GM12873 (cell line): ENCODE results near the gene PLEKHG4.

Source experiments
- TF ChIP-seq, protein P1 (sequence below): IDR thresholded peaks from 2 replicates; pipeline ENCODE4 v1.5.1; 2012; ENCODE audit warnings: low read depth, mild to moderate bottlenecking, moderate library complexity, low read length, control low read depth; ENCODE audit not compliant: insufficient read depth; ENCODE audit errors: missing control alignments

Gene PLEKHG4

DNA sequence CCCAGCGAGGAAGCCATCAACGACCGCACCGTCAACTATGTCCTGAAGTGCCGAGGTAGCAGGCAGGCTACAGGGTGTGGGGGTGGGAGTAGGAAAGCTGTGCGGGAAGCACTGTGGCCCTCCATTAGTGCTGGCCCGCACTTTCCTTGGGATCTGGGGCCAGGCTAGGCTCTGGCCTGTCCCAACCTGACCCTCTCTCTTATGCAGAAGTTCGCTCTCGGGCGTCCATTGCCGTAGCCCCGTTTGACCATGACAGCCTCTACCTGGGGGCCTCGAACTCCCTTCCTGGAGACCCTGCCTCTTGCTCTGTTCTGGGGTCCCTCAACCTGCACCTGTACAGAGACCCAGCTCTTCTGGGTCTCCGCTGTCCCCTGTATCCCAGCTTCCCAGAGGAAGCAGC, 8.6 kb downstream of the PLEKHG4 start:
- TF ChIP-seq, protein P1, sequence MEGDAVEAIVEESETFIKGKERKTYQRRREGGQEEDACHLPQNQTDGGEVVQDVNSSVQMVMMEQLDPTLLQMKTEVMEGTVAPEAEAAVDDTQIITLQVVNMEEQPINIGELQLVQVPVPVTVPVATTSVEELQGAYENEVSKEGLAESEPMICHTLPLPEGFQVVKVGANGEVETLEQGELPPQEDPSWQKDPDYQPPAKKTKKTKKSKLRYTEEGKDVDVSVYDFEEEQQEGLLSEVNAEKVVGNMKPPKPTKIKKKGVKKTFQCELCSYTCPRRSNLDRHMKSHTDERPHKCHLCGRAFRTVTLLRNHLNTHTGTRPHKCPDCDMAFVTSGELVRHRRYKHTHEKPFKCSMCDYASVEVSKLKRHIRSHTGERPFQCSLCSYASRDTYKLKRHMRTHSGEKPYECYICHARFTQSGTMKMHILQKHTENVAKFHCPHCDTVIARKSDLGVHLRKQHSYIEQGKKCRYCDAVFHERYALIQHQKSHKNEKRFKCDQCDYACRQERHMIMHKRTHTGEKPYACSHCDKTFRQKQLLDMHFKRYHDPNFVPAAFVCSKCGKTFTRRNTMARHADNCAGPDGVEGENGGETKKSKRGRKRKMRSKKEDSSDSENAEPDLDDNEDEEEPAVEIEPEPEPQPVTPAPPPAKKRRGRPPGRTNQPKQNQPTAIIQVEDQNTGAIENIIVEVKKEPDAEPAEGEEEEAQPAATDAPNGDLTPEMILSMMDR, result no peak

DNA sequence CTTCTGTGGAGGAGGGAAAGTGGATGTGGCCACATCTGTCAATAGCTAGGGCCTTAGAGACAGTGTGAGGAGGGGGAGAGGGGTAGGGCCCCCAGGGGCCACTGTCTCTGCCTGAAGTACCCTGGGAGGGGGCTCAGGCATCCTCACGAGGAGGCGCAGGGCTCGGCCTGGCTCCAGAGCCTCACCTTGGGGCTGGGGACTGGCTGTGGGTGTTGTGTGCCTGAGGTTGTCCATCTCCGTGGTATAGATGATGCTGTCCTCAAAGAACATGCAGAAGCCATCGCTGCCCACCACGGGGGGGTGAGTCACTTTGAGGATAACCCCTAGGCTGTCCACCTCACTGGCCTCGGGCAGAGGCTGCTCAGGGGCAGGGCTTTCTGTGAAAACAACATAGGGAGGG, 12.1 kb downstream of the PLEKHG4 start:
- TF ChIP-seq, protein P1, result no peak

DNA sequence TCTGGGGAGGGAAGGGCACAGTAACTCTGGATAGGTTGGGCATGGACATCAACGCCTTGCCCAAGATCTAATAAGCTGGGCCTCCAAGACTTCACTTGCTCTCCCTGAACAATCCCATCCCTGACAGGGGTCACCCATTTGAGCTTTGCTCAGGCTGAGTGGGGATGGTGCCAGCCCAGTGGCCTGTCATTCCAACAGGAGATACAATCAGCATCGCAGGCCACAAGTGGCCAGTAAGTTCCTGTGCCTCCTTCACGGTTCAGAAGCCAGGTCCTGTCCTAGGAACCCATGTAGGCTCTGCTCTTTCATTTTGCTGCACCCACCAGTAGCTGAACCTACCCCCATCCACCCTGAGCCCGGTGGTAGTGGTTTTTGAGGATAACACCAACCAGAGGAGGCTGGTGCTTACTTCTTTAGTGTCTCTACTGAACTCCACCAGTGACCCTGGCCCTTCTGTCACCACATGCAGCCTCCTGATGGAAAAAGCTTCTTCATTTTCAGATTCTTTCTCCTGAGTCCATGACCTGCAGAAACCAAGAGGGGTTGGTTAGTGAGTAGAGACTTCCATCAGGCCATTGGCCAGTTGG, 14.9 kb downstream of the PLEKHG4 start:
- TF ChIP-seq, protein P1, result no peak

DNA sequence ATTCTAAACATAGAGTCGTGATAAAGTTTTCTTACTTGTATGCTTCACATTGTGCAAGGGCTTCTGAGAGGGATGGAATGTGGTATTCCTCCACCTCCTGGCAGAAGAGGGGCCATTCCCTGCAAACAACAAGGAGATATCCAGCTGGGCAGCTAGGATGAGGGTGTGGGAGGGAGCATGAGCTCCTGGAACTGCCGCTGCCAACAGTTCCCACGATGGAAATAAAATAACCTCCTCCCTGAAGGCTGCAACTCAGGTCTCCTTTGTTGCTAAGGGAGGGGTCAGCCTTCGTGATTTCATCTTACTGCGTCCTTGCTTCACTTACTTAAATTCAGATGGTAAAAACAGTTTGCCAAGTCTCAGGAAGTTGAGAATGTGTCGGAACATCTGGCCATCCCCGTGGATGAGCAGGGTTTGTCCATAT, 15.6 kb downstream of the PLEKHG4 start:
- TF ChIP-seq, protein P1, result no peak

DNA sequence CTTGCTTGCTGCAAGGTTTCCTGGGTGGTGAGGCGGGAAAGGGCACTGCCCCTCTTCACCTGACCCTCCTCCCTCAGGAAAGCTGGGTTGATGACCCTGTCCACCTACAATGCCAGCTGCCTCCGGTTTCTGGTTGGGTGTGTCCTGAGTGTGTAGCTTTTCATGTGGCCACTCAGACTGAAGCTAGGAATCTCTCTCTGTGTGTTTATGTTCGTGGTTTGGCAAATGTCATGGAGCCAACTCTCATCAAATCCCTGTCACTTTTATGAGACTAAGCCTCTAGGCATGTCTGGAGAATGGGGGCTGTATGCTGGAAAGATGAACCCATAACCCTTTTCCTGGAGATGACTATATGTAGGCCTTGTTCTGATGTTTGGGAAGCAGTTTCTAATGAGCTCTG, 17.1 kb downstream of the PLEKHG4 start:
- TF ChIP-seq, protein P1, result no peak

DNA sequence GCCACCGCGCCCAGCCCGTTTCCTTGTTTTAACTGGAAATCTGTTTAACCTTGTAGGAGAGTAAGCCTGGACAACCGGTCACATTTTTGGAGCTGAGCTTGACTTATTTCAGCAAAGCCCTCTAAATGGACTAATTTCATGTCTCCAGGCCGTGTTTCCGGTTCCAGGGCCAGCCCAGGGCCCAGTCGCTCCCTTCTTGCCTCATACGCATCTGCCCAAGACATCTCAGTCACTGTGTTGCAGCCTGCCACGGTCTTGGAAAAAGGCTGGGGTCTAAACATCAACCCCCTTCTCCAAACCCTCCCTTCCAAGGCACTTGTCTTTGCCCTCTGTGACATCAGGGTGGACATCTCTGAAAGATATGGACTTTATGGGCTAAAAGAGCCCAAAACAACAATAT, 18.9 kb downstream of the PLEKHG4 start:
- TF ChIP-seq, protein P1, result no peak

DNA sequence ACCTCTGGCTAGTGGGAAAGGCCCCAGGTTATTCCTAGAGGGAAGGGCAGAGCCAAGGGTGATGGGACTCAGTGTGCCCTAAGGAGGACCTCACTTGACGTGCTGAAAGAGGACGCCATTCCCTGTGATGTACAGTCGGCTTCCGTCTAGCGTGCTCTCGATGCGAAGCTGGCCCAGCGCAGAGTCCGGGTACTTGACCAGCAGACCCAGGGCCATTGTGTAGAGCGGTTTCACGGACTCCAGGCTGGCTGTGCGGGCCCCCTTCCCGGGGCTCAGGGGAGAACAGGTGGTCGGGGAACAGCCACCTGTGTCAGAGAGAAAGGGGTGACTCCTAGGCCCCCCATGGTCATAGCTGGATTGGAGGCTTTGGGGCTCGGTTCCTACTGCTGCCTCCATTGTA, 19.9 kb downstream of the PLEKHG4 start:
- TF ChIP-seq, protein P1, result no peak
